ENCODE results near the gene RNF40.
A peak's percentile ranks its signal among the peaks of the same experiment; 100 is the strongest.

Gene RNF40

GRCh38 chr16:30784215-30784614 is 22.1 kb downstream of the RNF40 start:
- TF ChIP-seq POLR2AphosphoS5 (IDR thresholded peaks at IDR 0.05; ENCODE audit: low read depth, low read length) (no peak), FOXP2 (optimal IDR thresholded peaks at IDR 0.05; ENCODE audit: borderline replicate concordance, extremely low read depth, extremely low read length, insufficient read depth) (no peak), TAF1 (IDR thresholded peaks at IDR 0.05; ENCODE audit: borderline replicate concordance, insufficient read depth, low read length) (no peak), SIN3A (IDR thresholded peaks at IDR 0.05; ENCODE audit: borderline replicate concordance, insufficient read depth, low read length) (no peak), REST (IDR thresholded peaks at IDR 0.05; ENCODE audit: insufficient read depth in 1 of 2, low read depth in 2 of 2, low read length in 2 of 2) (no peak)

GRCh38 chr16:30785126-30786106 is 23.3 kb downstream of the RNF40 start:
- no peak for TF ChIP-seq REST (IDR thresholded peaks at IDR 0.05; ENCODE audit: insufficient read depth in 1 of 2, low read depth in 2 of 2, low read length in 2 of 2)
- no peak for TF ChIP-seq SIN3A (IDR thresholded peaks at IDR 0.05; ENCODE audit: borderline replicate concordance, insufficient read depth, low read length)
- no peak for TF ChIP-seq POLR2AphosphoS5 (IDR thresholded peaks at IDR 0.05; ENCODE audit: low read depth, low read length)
- no peak for TF ChIP-seq FOXP2 (optimal IDR thresholded peaks at IDR 0.05; ENCODE audit: borderline replicate concordance, extremely low read depth, extremely low read length, insufficient read depth)
- TF ChIP-seq TAF1 (IDR thresholded peaks at IDR 0.05; ENCODE audit: borderline replicate concordance, insufficient read depth, low read length): no peak

GRCh38 chr16:30786115-30786935 is 24.2 kb downstream of the RNF40 start:
- peak; percentile 13; the same call in 1 of the 2 replicates for TF ChIP-seq POLR2AphosphoS5 (IDR thresholded peaks at IDR 0.05; ENCODE audit: low read depth, low read length)
- no peak for TF ChIP-seq REST (IDR thresholded peaks at IDR 0.05; ENCODE audit: insufficient read depth in 1 of 2, low read depth in 2 of 2, low read length in 2 of 2)

- TF ChIP-seq TAF1 (IDR thresholded peaks at IDR 0.05; ENCODE audit: borderline replicate concordance, insufficient read depth, low read length) (peak; percentile 77; the same call in 1 of the 2 replicates), SIN3A (IDR thresholded peaks at IDR 0.05; ENCODE audit: borderline replicate concordance, insufficient read depth, low read length) (peak; percentile 63; the same call in 1 of the 2 replicates), REST (IDR thresholded peaks at IDR 0.05; ENCODE audit: insufficient read depth in 1 of 2, low read depth in 2 of 2, low read length in 2 of 2) (no peak)
These were observed 25.0 kb downstream of the RNF40 start, which contains the start of gene ZNF629 for GRCh38 chr16:30786936-30787612. TSS of gene ZNF629 (minus strand) at chr16:30787205. CDS start at chr16:30784482, 2,723 bp downstream.
